DOHH2 (cell line): ENCODE data around the gene RAVER2.

Source experiments
- H3F3A ChIP-seq: fragments of 200-600 bp; sonication (generic), shearing (Covaris generic); 2 replicates; pipeline ENCODE4 v1.6.0; 2016; ENCODE audit warnings: antibody characterized with exemption, mild to moderate bottlenecking; ENCODE audit not compliant: control insufficient read depth, insufficient read depth
- H3K27ac ChIP-seq: fragments of 200-600 bp; sonication (generic); 2 replicates; pipeline ENCODE4 v1.5.1; 2014; ENCODE audit warnings: low read depth, mild to moderate bottlenecking, low read length, moderate library complexity
- H3K27me3 ChIP-seq: fragments of 200-600 bp; sonication (generic); 2 replicates; pipeline ENCODE4 v1.6.1; 2014; ENCODE audit warnings: mild to moderate bottlenecking, low read length, mixed read lengths; ENCODE audit not compliant: control insufficient read depth
- H3K36me3 ChIP-seq: fragments of 200-600 bp; sonication (generic); 2 replicates; pipeline ENCODE4 v1.6.1; 2014; ENCODE audit warnings: mild to moderate bottlenecking, low read length, moderate library complexity, mixed read lengths; ENCODE audit not compliant: control insufficient read depth
- H3K4me1 ChIP-seq: fragments of 200-600 bp; sonication (generic); 2 replicates; pipeline ENCODE4 v1.6.1; 2014; ENCODE audit warnings: mild to moderate bottlenecking, low read length, mixed read lengths; ENCODE audit not compliant: control insufficient read depth
- H3K4me2 ChIP-seq: fragments of 200-600 bp; sonication (generic); 2 replicates; pipeline ENCODE4 v1.6.0; 2014; ENCODE audit warnings: mild to moderate bottlenecking, low read length, moderate library complexity
- H3K4me3 ChIP-seq: fragments of 200-600 bp; sonication (generic); 2 replicates; pipeline ENCODE4 v1.5.1; 2014; ENCODE audit warnings: mild to moderate bottlenecking, low read length, mixed read lengths
- H3K79me2 ChIP-seq: fragments of 200-600 bp; sonication (generic); 2 replicates; pipeline ENCODE4 v1.6.1; 2014; ENCODE audit warnings: mild to moderate bottlenecking, low read length, mixed read lengths; ENCODE audit not compliant: control insufficient read depth
- H3K9me2 ChIP-seq: fragments of 200-600 bp; sonication (generic); replicated peaks from 2 replicates; pipeline ENCODE4 v1.6.1; 2014; ENCODE audit warnings: mild to moderate bottlenecking, low read length, mixed read lengths; ENCODE audit not compliant: control insufficient read depth
- H3K9me3 ChIP-seq: fragments of 200-600 bp; sonication (generic); 2 replicates; pipeline ENCODE4 v1.6.1; 2014; ENCODE audit warnings: antibody characterized with exemption, low read length, mixed read lengths; ENCODE audit not compliant: control insufficient read depth, insufficient read depth
- H4K20me1 ChIP-seq: fragments of 200-600 bp; sonication (generic); 2 replicates; pipeline ENCODE4 v1.6.0; 2014; ENCODE audit warnings: low read depth, mild to moderate bottlenecking, antibody characterized with exemption, low read length, moderate library complexity; ENCODE audit not compliant: control insufficient read depth, insufficient read depth
- CTCF ChIP-seq: fragments of 200-600 bp; sonication (generic); IDR thresholded peaks from one replicate; pipeline ENCODE4 v1.5.1; 2014; ENCODE audit warnings: antibody characterized with exemption, mild to moderate bottlenecking, low read depth, low read length; ENCODE audit not compliant: poor library complexity, severe bottlenecking
- EZH2phosphoT487 ChIP-seq: fragments of 200-600 bp; sonication (generic); IDR thresholded peaks from 2 replicates; pipeline ENCODE4 v1.6.1; 2017; ENCODE audit warnings: borderline replicate concordance, mild to moderate bottlenecking, antibody characterized with exemption, low read length, moderate library complexity, mixed read lengths

The RAVER2 gene

DNA sequence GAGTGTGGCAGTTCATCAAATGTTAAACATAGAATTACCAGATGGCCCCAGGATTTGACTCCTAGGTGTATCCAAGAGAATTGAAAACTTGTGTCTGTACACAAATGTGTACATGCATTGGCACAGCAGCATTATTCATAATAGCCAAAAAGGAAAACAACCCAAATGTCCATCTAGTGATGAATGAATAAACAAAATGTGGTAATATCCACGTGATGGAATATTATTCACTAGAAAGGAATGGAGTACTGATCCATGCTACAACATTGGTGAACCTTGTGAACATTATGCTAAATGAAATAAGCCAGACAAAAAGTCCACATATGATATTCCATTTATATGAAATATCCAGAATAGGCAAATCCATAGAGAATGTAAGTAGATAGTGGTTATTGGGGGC lies 77.7 kb downstream of the RAVER2 start:
- TF ChIP-seq CTCF (no peak), EZH2phosphoT487 (no peak)
- H3K36me3 ChIP-seq = no peaks in the 10 kb centered on the region
- no peaks in the 10 kb centered on the region for H3K79me2 ChIP-seq

GRCh38 chr1:64823691-64824476 lies 79.0 kb downstream of the RAVER2 start:
- no peaks in the 10 kb centered on the region for H4K20me1 ChIP-seq
- H3K4me3 ChIP-seq = no peak overlapping the region
- no peaks in the 10 kb centered on the region for H3K9me3 ChIP-seq
- H3K9me2 ChIP-seq = no peaks in the 10 kb centered on the region
- no peaks in the 10 kb centered on the region for H3K79me2 ChIP-seq
- H3F3A ChIP-seq = peaks cover 5% of the 10 kb centered on the region
- TF ChIP-seq CTCF (peak; percentile 83), EZH2phosphoT487 (no peak)
- no peak overlapping the region for H3K27ac ChIP-seq
- H3K36me3 ChIP-seq = no peaks in the 10 kb centered on the region
- H3K4me1 ChIP-seq = peaks cover 12% of the 10 kb centered on the region
- no peak overlapping the region for H3K4me2 ChIP-seq
- H3K27me3 ChIP-seq = no peaks in the 10 kb centered on the region

More for the DNA sequence above, 77.7 kb downstream of the RAVER2 start:
- Histone ChIP-seq H3K4me1 (peaks cover 1% of the 10 kb centered on the region; the same call in 1 of the 2 replicates), H3K9me3 (no peaks in the 10 kb centered on the region), H4K20me1 (no peaks in the 10 kb centered on the region), H3F3A (peaks cover 5% of the 10 kb centered on the region; the same call in 1 of the 2 replicates), H3K27ac (no peak overlapping the region), H3K27me3 (no peaks in the 10 kb centered on the region), H3K4me2 (no peak overlapping the region), H3K4me3 (no peak overlapping the region), H3K9me2 (no peaks in the 10 kb centered on the region)

DNA sequence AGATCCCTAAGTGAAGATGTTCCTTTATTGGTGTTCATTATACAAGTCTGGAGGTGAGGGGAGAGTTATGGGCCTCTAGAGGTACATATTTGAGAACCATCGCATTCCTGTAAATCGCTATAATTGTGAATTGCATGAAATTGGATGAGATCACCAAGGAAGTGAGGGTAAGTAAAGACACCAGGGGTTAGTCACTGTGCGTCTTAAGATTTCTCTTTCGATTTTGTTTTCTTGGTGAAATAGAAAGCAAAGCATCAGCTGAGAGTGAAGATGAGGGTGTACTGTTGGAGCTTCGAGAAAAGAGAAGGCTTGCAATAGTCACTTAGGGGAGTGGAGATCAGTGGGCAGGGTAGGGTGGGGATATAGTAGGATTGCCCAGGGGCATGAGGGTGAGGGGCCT lies 82.1 kb downstream of the RAVER2 start:
- TF ChIP-seq CTCF (no peak), EZH2phosphoT487 (no peak)
- H3K9me3 ChIP-seq = no peaks in the 10 kb centered on the region
- no peaks in the 10 kb centered on the region for H3K79me2 ChIP-seq
- H3K27ac ChIP-seq = no peak overlapping the region
- H3K36me3 ChIP-seq = peaks cover 6% of the 10 kb centered on the region
- peaks cover 18% of the 10 kb centered on the region for H3K4me1 ChIP-seq
- no peaks in the 10 kb centered on the region for H3K9me2 ChIP-seq
- H4K20me1 ChIP-seq = no peaks in the 10 kb centered on the region
- no peaks in the 10 kb centered on the region for H3K27me3 ChIP-seq
- H3F3A ChIP-seq = peaks cover 5% of the 10 kb centered on the region
- no peak overlapping the region for H3K4me2 ChIP-seq
- H3K4me3 ChIP-seq = no peak overlapping the region
